Aorta (tissue), 5 donors: Measurements from ENCODE around the gene ATP13A3. TPM values are rescaled to one million over a fixed set of nuclear protein-coding genes. Genes with fewer than 3 reads are reported as not detected.

ENCODE experiments used
- ATAC-seq: fragments of 200-7000 bp; cut with Tn5 transposase; one replicate; pipeline ENCODE4 v1.9.1; 2022; ENCODE audit warnings: moderate library complexity; ENCODE audit not compliant: low FRiP score
- DNase-seq, 2 donors: peaks; one replicate each; pipeline ENCODE4 v3.0.0-alpha.2; 2020
- H3K27ac ChIP-seq, 2 donors: one replicate each; pipeline ENCODE4 v1.5.1; 2013; ENCODE audit warnings: low read length in 2 of 2, mild to moderate bottlenecking in 2 of 2, moderate library complexity in 2 of 2, control low read depth in 1 of 2, inconsistent platforms in 1 of 2, low read depth in 1 of 2
- H3K27me3 ChIP-seq, 2 donors: one replicate each; pipeline ENCODE4 v1.6.1; 2013; ENCODE audit warnings: control low read depth in 1 of 2, low read length in 1 of 2, mild to moderate bottlenecking in 1 of 2, moderate library complexity in 1 of 2; ENCODE audit not compliant: insufficient read depth in 2 of 2, control insufficient read depth in 1 of 2
- H3K36me3 ChIP-seq, 2 donors: one replicate each; pipeline ENCODE4 v1.6.1; 2013; ENCODE audit warnings: control low read depth in 1 of 2, low read length in 1 of 2, mild to moderate bottlenecking in 1 of 2; ENCODE audit not compliant: insufficient read depth in 2 of 2, control insufficient read depth in 1 of 2
- H3K4me1 ChIP-seq, 2 donors: one replicate each; pipeline ENCODE4 v1.6.1; 2013; ENCODE audit warnings: low read length in 2 of 2, control low read depth in 1 of 2, mild to moderate bottlenecking in 1 of 2, moderate library complexity in 1 of 2; ENCODE audit not compliant: insufficient read depth in 2 of 2, control insufficient read depth in 1 of 2
- H3K4me3 ChIP-seq, 2 donors: one replicate each; pipeline ENCODE4 v1.5.1; 2013; ENCODE audit warnings: low read length in 2 of 2, control low read depth in 1 of 2, mild to moderate bottlenecking in 1 of 2
- H3K9me3 ChIP-seq: one replicate; pipeline ENCODE4 v1.6.1; 2013; ENCODE audit warnings: mild to moderate bottlenecking, low read length; ENCODE audit not compliant: control insufficient read depth
- WGBS, 2 donors: extraction: QIAGEN DNeasy Blood & Tissue Kit; methylation state at CpG; one replicate each; pipeline ENCODE4 v1.1.7; 2013; 5-methylcytosine and 5-hydroxymethylcytosine counted together
- intact Hi-C, 2 donors: fragments of 100-400 bp; cut with DNase I; formaldehyde crosslinking; loops; one replicate each; pipeline versions ENCODE4 v1.14.2 to v1.15.0; 2022
- polyA plus RNA-seq, 2 donors: library from polyadenylated mRNA; stranded (reverse); fragments of 200-250 nt; gene quantifications; one replicate each; pipeline ENCODE4 v1.2.3, GENCODE V29; 2013
- total RNA-seq, 2 donors: library from RNA; stranded (reverse); fragmentation: NEBNext Ultra II Directional; extraction: Animal tissue kit (Norgen Biotek cat#: 25700); gene quantifications; one replicate each; pipeline ENCODE4 v1.2.1, GENCODE V29; 2021
- donor health status: healthy with polysubstance abuse.
- donor health status: Bipolar disorder and iron deficiency.
- donor health status: DM: no; HTN: no; CAD: no.
- donor health status: DM: no; HTN: no; CAD: no.
- donor health status: DM: yes; HTN: yes; CAD: no.

ATP13A3 gene
- total and polyA plus RNA-seq, 4 donors: 14.1 to 189 (median 82.7) TPM

- intact Hi-C loops: no loop called here
These were observed 20.8 kb downstream of the ATP13A3 start for GRCh38 chr3:194465920-194466570.

GRCh38 chr3:194465246-194465645, 21.6 kb downstream of the ATP13A3 start:
- Histone ChIP-seq H3K27ac (no peak overlapping the region), H3K4me3 (no peak overlapping the region), H3K9me3 (no peaks in the 10 kb centered on the region), H3K36me3 (no peaks in the 10 kb centered on the region), H3K27me3 (no peaks in the 10 kb centered on the region), H3K4me1 (no peaks in the 10 kb centered on the region)
- 96% methylated on average over 7 of the region's 7 CpGs for WGBS, 2 donors
- DNase-seq (no peak), ATAC-seq (no peak)
- intact Hi-C loops: no loop called here

More at GRCh38 chr3:194465920-194466570, 20.8 kb downstream of the ATP13A3 start:
- H3K4me1 ChIP-seq: peaks cover 0 to 2% of the 10 kb centered on the region in 2 donors
- H3K27me3 ChIP-seq: no peaks in the 10 kb centered on the region
- no peak overlapping the region for H3K4me3 ChIP-seq
- DNase-seq (no peak), ATAC-seq (no peak)
- no peaks in the 10 kb centered on the region for H3K9me3 ChIP-seq
- 82 to 86% methylated on average over 5 of the region's 5 CpGs for WGBS, 2 donors
- no peak overlapping the region for H3K27ac ChIP-seq
- H3K36me3 ChIP-seq: no peaks in the 10 kb centered on the region

- 62 to 77% methylated on average over 1 of the region's 1 CpG for WGBS, 2 donors
- no peak for ATAC-seq
- Histone ChIP-seq H3K4me3 (no peak overlapping the region), H3K4me1 (no peaks in the 10 kb centered on the region), H3K36me3 (no peaks in the 10 kb centered on the region), H3K9me3 (no peaks in the 10 kb centered on the region), H3K27ac (no peak overlapping the region), H3K27me3 (no peaks in the 10 kb centered on the region)
- intact Hi-C loops: no loop called here
- DNase-seq: no peak
These were observed 22.1 kb downstream of the ATP13A3 start for GRCh38 chr3:194464692-194465091.

- 89 to 94% methylated on average over 2 of the region's 2 CpGs for WGBS, 2 donors
- intact Hi-C loops: no loop called here
- H3K4me1 ChIP-seq: no peaks in the 10 kb centered on the region
These were observed 23.9 kb downstream of the ATP13A3 start for GRCh38 chr3:194462936-194463335.

GRCh38 chr3:194460566-194460965, 26.2 kb downstream of the ATP13A3 start:
- Histone ChIP-seq H3K4me1 (no peaks in the 10 kb centered on the region), H3K9me3 (no peaks in the 10 kb centered on the region), H3K4me3 (no peak overlapping the region), H3K27me3 (no peaks in the 10 kb centered on the region), H3K27ac (no peak overlapping the region), H3K36me3 (peaks cover 0 to 2% of the 10 kb centered on the region in 2 donors)
- 84 to 86% methylated on average over 5 of the region's 5 CpGs for WGBS, 2 donors
- DNase-seq (no peak), ATAC-seq (no peak)
- intact Hi-C loops: no loop called here

More at GRCh38 chr3:194462936-194463335, 23.9 kb downstream of the ATP13A3 start:
- H3K27ac ChIP-seq: no peak overlapping the region
- H3K27me3 ChIP-seq: no peaks in the 10 kb centered on the region
- peaks cover 0 to 2% of the 10 kb centered on the region in 2 donors for H3K36me3 ChIP-seq
- DNase-seq (no peak), ATAC-seq (no peak)
- no peaks in the 10 kb centered on the region for H3K9me3 ChIP-seq
- H3K4me3 ChIP-seq: no peak overlapping the region

- WGBS, 2 donors: 71 to 74% methylated on average over 5 of the region's 5 CpGs
- intact Hi-C loops: no loop called here
- Histone ChIP-seq H3K4me3 (no peak overlapping the region), H3K36me3 (peaks cover 0 to 2% of the 10 kb centered on the region in 2 donors), H3K27me3 (no peaks in the 10 kb centered on the region), H3K4me1 (no peaks in the 10 kb centered on the region), H3K27ac (no peak overlapping the region), H3K9me3 (no peaks in the 10 kb centered on the region)
- ATAC-seq (no peak), DNase-seq (no peak)
These were observed 28.7 kb downstream of the ATP13A3 start for GRCh38 chr3:194458131-194458530.

- DNase-seq: no peak
- peaks cover 2 to 5% of the 10 kb centered on the region in 2 donors for H3K36me3 ChIP-seq
- H3K4me3 ChIP-seq: no peak overlapping the region
- WGBS, 2 donors: 92 to 98% methylated on average over 1 of the region's 1 CpG
- ATAC-seq: no peak
- intact Hi-C loops: no loop called here
- no peaks in the 10 kb centered on the region for H3K27me3 ChIP-seq
- no peaks in the 10 kb centered on the region for H3K4me1 ChIP-seq
- no peak overlapping the region for H3K27ac ChIP-seq
- no peaks in the 10 kb centered on the region for H3K9me3 ChIP-seq
These were observed 31.3 kb downstream of the ATP13A3 start for GRCh38 chr3:194455481-194455880.

GRCh38 chr3:194450341-194450740, 36.5 kb downstream of the ATP13A3 start:
- DNase-seq (no peak), ATAC-seq (no peak)
- Histone ChIP-seq H3K27me3 (no peaks in the 10 kb centered on the region), H3K4me3 (no peak overlapping the region), H3K36me3 (peaks cover 4 to 10% of the 10 kb centered on the region in 2 donors), H3K27ac (no peak overlapping the region), H3K9me3 (no peaks in the 10 kb centered on the region), H3K4me1 (no peaks in the 10 kb centered on the region)
- 90 to 91% methylated on average over 5 of the region's 5 CpGs for WGBS, 2 donors
- intact Hi-C loops: no loop called here

GRCh38 chr3:194449913-194450312, 36.9 kb downstream of the ATP13A3 start:
- no peak for ATAC-seq
- no peak for DNase-seq
- H3K4me1 ChIP-seq: no peaks in the 10 kb centered on the region
- no peak overlapping the region for H3K4me3 ChIP-seq
- no peaks in the 10 kb centered on the region for H3K27me3 ChIP-seq
- no peak overlapping the region for H3K27ac ChIP-seq
- H3K9me3 ChIP-seq: no peaks in the 10 kb centered on the region
- peaks cover 4 to 10% of the 10 kb centered on the region in 2 donors for H3K36me3 ChIP-seq
- WGBS, 2 donors: 91 to 94% methylated on average over 3 of the region's 3 CpGs
- intact Hi-C loops: no loop called here
